ENCODE measurements around the gene PDS5A.
"Not testable (repeated sequence)": the region's sequence is repeated elsewhere in the genome, so short reads cannot be mapped to it uniquely, and the experiment has no call there.

PDS5A gene

GRCh38 chr4:39977489-39978377, at the start of gene PDS5A:
PDS5A (minus strand) TSS chr4:39977911; CDS start chr4:39976577, 1,334 bp downstream.
- peak; percentile 84 for DNase-seq (ENCODE audit: low spot score)

GRCh38 chr4:40024049-40024448, 46.3 kb upstream of the PDS5A start:
- DNase-seq (ENCODE audit: low spot score), result not testable (repeated sequence)

- not testable (repeated sequence) for DNase-seq (ENCODE audit: low spot score)
These were observed 43.4 kb upstream of the PDS5A start for GRCh38 chr4:40021116-40021515.

- DNase-seq (ENCODE audit: low spot score), result no peak
These were observed 42.5 kb upstream of the PDS5A start for GRCh38 chr4:40020221-40020620.

- DNase-seq (ENCODE audit: low spot score), result no peak
These were observed 38.3 kb upstream of the PDS5A start for GRCh38 chr4:40016007-40016406.

- no peak for DNase-seq (ENCODE audit: low spot score)
These were observed 26.3 kb upstream of the PDS5A start for GRCh38 chr4:40003986-40004385.

GRCh38 chr4:40000711-40001110, 23.0 kb upstream of the PDS5A start:
- no peak for DNase-seq (ENCODE audit: low spot score)

- DNase-seq (ENCODE audit: low spot score), result no peak
These were observed 21.1 kb upstream of the PDS5A start for GRCh38 chr4:39998659-39999345.

GRCh38 chr4:39996811-39997210, 19.1 kb upstream of the PDS5A start:
- no peak for DNase-seq (ENCODE audit: low spot score)

- no peak for DNase-seq (ENCODE audit: low spot score)
These were observed 16.7 kb upstream of the PDS5A start for GRCh38 chr4:39994406-39994805.

GRCh38 chr4:39989381-39989780, 11.7 kb upstream of the PDS5A start:
- not testable (repeated sequence) for DNase-seq (ENCODE audit: low spot score)

GRCh38 chr4:39987485-39987884, 9.8 kb upstream of the PDS5A start:
- DNase-seq (ENCODE audit: low spot score), result no peak

GRCh38 chr4:39978904-39979303, 1.2 kb upstream of the PDS5A start:
- DNase-seq (ENCODE audit: low spot score), result no peak

- DNase-seq (ENCODE audit: low spot score), result no peak
These were observed 666 bp upstream of the PDS5A start for GRCh38 chr4:39978378-39978775.

- DNase-seq (ENCODE audit: low spot score), result peak; percentile 49
These were observed 694 bp downstream of the PDS5A start for GRCh38 chr4:39976945-39977488.

- DNase-seq (ENCODE audit: low spot score), result peak; percentile 90
These were observed 1.4 kb downstream of the PDS5A start for GRCh38 chr4:39976141-39976944.

- no peak for DNase-seq (ENCODE audit: low spot score)
These were observed 2.1 kb downstream of the PDS5A start for GRCh38 chr4:39975488-39976089.

GRCh38 chr4:39973052-39973451, 4.7 kb downstream of the PDS5A start:
- not testable (repeated sequence) for DNase-seq (ENCODE audit: low spot score)

- DNase-seq (ENCODE audit: low spot score), result peak; percentile 24
These were observed 6.8 kb downstream of the PDS5A start for GRCh38 chr4:39970671-39971640.

GRCh38 chr4:39963656-39964055, 14.1 kb downstream of the PDS5A start:
- DNase-seq (ENCODE audit: low spot score), result no peak

All from hematopoietic multipotent progenitor cell treated with erythropoietin and hydrocortisone succinate and interleukin-3 and kit ligand, for 17 days (in vitro differentiated cells).